ENCODE measurements around the gene UAP1.

UAP1 gene

GRCh38 chr1:162632698-162633080, 71.2 kb downstream of the UAP1 start:
- TF ChIP-seq CTCF (IDR thresholded peaks at IDR 0.05; ENCODE audit: insufficient read depth, low read length, poor library complexity, severe bottlenecking) = no peak
- H3K4me3 ChIP-seq (replicated peaks; ENCODE audit: low read depth, low read length) = peak overlapping the region; percentile 59
- H3K36me3 ChIP-seq (ENCODE audit: control insufficient read depth, insufficient read depth, low read length) = no peaks in the 10 kb centered on the region
- DNase-seq (ENCODE audit: extremely low read depth, insufficient read length) = no peak
- H3K27me3 ChIP-seq (replicated peaks; ENCODE audit: control insufficient read depth, insufficient read depth, low read length) = no peaks in the 10 kb centered on the region

- peak overlapping the region; percentile 59 for H3K4me3 ChIP-seq (replicated peaks; ENCODE audit: low read depth, low read length)
- no peaks in the 10 kb centered on the region for H3K36me3 ChIP-seq (ENCODE audit: control insufficient read depth, insufficient read depth, low read length)
- H3K27me3 ChIP-seq (replicated peaks; ENCODE audit: control insufficient read depth, insufficient read depth, low read length) = no peaks in the 10 kb centered on the region
- TF ChIP-seq CTCF (IDR thresholded peaks at IDR 0.05; ENCODE audit: insufficient read depth, low read length, poor library complexity, severe bottlenecking) = no peak
- peak; percentile 63 for DNase-seq (ENCODE audit: extremely low read depth, insufficient read length)
Measured at GRCh38 chr1:162633081-162633762, 71.7 kb downstream of the UAP1 start.

- Histone ChIP-seq H3K36me3 (ENCODE audit: control insufficient read depth, insufficient read depth, low read length) (no peaks in the 10 kb centered on the region), H3K4me3 (replicated peaks; ENCODE audit: low read depth, low read length) (no peak overlapping the region), H3K27me3 (replicated peaks; ENCODE audit: control insufficient read depth, insufficient read depth, low read length) (no peaks in the 10 kb centered on the region)
- no peak for TF ChIP-seq CTCF (IDR thresholded peaks at IDR 0.05; ENCODE audit: insufficient read depth, low read length, poor library complexity, severe bottlenecking)
- no peak for DNase-seq (ENCODE audit: extremely low read depth, insufficient read length)
Measured at GRCh38 chr1:162635418-162635817, 73.9 kb downstream of the UAP1 start.

GRCh38 chr1:162639718-162640117, 78.2 kb downstream of the UAP1 start:
- H3K4me3 ChIP-seq (replicated peaks; ENCODE audit: low read depth, low read length) = no peak overlapping the region
- no peak for DNase-seq (ENCODE audit: extremely low read depth, insufficient read length)
- H3K36me3 ChIP-seq (ENCODE audit: control insufficient read depth, insufficient read depth, low read length) = no peaks in the 10 kb centered on the region
- no peaks in the 10 kb centered on the region for H3K27me3 ChIP-seq (replicated peaks; ENCODE audit: control insufficient read depth, insufficient read depth, low read length)
- TF ChIP-seq CTCF (IDR thresholded peaks at IDR 0.05; ENCODE audit: insufficient read depth, low read length, poor library complexity, severe bottlenecking) = no peak

- no peak for TF ChIP-seq CTCF (IDR thresholded peaks at IDR 0.05; ENCODE audit: insufficient read depth, low read length, poor library complexity, severe bottlenecking)
Measured at GRCh38 chr1:162641114-162641513, 79.6 kb downstream of the UAP1 start.

GRCh38 chr1:162644986-162645314, 83.4 kb downstream of the UAP1 start:
- Histone ChIP-seq H3K36me3 (ENCODE audit: control insufficient read depth, insufficient read depth, low read length) (no peaks in the 10 kb centered on the region), H3K4me3 (replicated peaks; ENCODE audit: low read depth, low read length) (no peak overlapping the region), H3K27me3 (replicated peaks; ENCODE audit: control insufficient read depth, insufficient read depth, low read length) (no peaks in the 10 kb centered on the region)
- DNase-seq (ENCODE audit: extremely low read depth, insufficient read length) = no peak
- TF ChIP-seq CTCF (IDR thresholded peaks at IDR 0.05; ENCODE audit: insufficient read depth, low read length, poor library complexity, severe bottlenecking) = no peak

More at GRCh38 chr1:162641114-162641513, 79.6 kb downstream of the UAP1 start:
- Histone ChIP-seq H3K36me3 (ENCODE audit: control insufficient read depth, insufficient read depth, low read length) (no peaks in the 10 kb centered on the region), H3K27me3 (replicated peaks; ENCODE audit: control insufficient read depth, insufficient read depth, low read length) (no peaks in the 10 kb centered on the region), H3K4me3 (replicated peaks; ENCODE audit: low read depth, low read length) (no peak overlapping the region)
- DNase-seq (ENCODE audit: extremely low read depth, insufficient read length) = no peak
